ENCODE results near the gene PKN3.

Gene PKN3

GRCh38 chr9:128716581-128717254 lies 14.4 kb downstream of the PKN3 start:
- no peak for DNase-seq (ENCODE audit: low read depth)

DNA sequence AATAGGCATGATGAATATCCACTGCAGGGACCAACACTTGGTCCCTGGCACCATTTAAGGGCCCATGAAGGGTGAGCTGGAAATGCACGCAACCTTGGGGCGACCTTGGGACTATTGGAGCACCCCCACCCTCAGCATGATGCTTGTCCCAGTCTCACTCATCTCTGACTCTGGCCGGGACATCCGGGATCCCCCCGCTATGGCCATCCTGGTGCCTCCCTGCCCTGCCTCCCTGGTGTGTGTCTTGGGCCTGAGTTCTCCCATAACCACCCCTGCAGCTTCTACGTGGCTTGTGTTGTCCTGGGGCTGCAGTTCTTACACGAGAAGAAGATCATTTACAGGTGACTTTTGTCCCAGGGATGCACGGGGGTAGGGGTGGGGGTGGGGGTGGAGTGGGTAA lies 15.7 kb downstream of the PKN3 start:
- DNase-seq (ENCODE audit: low read depth), result no peak

DNA sequence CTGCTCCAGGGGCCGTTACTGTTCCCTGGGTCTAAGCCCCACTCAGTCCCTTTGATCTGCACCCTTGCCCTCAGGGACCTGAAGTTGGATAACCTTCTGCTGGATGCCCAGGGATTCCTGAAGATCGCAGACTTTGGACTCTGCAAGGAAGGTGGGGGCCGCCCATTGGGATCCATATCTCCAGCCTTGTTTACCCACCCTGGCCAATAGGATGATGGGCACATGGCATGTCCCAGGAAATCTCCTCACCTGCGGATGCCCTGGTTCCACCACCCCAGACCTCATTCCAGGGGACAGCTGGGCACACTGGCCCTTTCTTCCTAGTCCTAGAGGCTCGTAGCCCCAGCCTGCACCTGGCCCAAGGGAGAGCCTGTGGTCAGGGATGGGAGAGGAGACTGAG lies 16.2 kb downstream of the PKN3 start:
- no peak for DNase-seq (ENCODE audit: low read depth)

DNA sequence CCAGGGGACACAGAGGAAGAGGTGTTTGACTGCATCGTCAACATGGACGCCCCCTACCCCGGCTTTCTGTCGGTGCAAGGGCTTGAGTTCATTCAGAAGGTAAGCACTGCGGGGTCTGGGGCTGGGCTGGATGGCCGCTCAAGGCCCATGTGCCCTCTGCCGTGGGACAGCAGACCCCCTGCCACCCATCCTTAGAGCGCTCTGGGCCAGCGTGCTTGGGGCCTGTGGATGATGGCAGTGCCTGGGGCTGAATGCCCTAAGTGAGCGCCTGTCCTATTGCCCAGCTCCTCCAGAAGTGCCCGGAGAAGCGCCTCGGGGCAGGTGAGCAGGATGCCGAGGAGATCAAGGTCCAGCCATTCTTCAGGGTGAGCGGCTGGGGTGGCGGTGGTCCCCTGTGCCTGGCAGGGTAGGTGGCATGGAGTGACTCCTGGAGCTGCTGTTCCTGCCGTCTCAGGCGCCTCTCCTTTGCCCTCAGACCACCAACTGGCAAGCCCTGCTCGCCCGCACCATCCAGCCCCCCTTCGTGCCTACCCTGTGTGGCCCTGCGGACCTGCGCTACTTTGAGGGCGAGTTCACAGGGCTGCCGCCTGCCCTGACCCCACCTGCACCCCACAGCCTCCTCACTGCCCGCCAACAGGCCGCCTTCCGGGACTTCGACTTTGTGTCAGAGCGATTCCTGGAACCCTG lies 17.8 kb downstream of the PKN3 start:
- no peak for DNase-seq (ENCODE audit: low read depth)

DNA sequence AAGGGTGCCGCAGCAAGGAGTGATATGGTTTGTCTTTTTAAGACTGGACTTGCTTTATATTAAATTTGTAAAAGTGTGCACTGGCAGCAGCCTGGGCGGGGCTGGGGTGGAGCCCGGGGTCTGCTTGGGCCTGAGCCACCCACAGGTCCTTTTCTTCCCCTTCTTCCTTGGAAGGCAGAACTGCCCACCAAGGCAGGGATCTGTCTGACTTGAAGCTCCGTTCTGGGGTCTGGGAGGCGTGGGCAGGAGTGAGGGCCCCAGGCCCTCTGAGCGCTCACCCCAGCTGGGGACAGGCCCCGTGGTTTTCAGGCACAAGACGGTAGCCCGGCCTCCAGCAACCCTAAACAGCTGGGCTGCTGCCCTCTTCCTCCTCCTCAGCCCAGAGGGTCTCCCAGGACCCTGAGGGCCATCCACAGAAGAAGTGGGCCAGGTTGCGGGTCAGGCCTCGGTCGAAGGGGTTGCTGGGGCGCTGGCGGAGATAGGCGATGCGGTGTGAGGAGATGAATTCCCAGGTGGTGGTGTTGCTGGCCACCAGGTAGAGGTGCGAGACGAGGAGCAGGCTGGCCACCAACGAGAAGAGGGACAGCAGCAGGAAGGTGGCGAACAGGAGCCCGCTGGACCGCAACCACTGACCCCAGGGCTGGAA lies 18.7 kb downstream of the PKN3 start:
- no peak for DNase-seq (ENCODE audit: low read depth)

DNA sequence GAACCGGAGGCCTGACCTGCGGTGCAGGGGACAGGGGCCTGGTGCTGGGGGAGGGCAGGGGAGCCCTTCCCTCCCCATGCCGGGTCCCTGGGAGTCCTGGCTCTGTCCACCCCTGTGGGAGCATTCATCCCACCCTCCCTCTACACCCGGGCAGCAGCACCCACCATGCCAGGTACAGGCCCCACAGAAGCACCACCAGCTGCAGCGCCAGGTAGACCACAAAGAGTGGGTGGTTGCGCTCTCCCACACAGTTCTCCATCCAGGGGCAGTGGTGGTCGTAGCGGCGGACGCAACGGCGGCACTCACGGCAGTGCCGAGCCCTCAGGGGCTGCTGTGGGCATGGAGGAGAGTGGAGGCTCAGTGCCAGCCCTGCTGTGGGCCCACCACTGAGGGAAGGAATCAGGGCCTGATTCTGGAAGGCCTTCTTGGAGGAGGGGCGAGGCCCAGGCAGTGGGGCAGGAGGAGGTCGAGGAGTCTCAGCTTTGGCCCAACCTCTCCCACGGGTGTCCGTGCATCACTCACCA lies 19.2 kb downstream of the PKN3 start:
- DNase-seq (ENCODE audit: low read depth), result no peak

GRCh38 chr9:128722380-128723351 lies 20.4 kb downstream of the PKN3 start:
- DNase-seq (ENCODE audit: low read depth), result no peak

DNA sequence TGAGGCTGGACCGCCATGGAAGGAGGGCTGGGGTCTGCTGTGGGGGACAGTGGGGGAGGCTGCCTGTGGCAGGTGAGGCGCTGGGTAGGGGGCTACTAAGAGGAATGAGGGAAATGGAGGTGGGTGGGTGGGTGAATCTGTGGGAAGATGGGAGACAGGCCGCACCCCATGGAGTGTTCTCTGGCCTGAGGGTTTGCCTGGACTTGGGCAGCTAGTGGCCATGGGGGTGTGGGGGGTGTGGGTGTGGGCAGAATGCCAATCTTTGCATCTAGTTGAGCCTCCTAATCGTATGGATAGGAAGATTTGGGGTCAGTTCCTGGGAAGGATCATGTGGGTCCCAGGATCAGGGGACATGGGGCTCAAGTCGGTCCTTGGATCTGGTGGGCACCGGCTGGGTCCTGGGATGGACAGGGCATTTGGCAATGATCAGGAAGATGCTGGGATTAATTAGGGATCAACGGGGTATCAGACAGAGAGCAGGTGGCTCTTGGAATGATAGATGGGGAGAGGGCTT lies 21.1 kb downstream of the PKN3 start:
- no peak for DNase-seq (ENCODE audit: low read depth)

- DNase-seq (ENCODE audit: low read depth), result peak; percentile 97
These were observed 21.8 kb downstream of the PKN3 start, which contains the start of gene ZDHHC12 for GRCh38 chr9:128723866-128724743. Gene ZDHHC12, minus strand, starts transcription at chr9:128724127. Its CDS starts 34 bp downstream, at chr9:128724093.

DNA sequence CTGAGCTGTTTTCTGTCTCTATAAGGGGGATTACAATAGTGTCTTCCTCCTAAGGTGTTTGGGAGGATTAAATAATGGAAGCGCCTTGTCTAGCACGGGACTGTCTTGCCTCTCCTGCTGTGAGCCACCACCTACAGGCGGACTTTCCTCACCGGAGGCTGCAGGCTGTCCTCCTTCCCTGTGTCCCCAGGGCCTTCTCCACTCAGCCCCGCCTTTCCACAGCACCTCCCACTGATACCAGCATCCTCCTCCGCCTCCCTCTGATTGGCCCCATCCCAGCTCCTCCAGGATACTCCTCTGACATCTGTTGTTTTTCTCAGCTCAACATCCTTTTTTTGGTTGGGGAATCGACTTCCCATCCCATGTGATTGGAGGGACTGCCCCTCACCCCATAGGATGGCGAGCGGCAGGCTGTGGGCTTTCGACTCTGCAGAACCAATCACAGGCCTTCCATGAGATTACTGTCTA lies 22.5 kb downstream of the PKN3 start:
- no peak for DNase-seq (ENCODE audit: low read depth)

GRCh38 chr9:128727640-128728248 lies 25.4 kb downstream of the PKN3 start:
- DNase-seq (ENCODE audit: low read depth), result no peak

DNA sequence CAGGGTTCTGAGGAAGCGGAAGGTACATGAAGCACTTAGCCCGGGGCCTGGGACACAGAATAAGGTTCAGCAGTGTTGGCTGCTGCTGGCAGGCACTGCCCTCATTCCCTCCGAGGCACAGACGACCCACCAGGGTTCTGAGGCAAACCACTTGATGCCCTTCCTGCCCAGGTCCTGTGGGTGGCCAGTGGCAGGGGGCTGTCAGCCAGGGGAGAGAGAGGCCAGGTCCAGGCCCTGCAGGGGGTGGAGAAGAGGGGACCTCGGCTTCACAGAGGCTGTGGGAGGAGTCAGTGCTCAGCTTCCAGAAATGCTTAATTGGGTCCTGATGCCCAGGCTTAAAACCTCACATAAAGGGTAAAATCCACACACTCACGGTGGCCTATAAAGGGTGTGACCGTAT lies 26.0 kb downstream of the PKN3 start:
- DNase-seq (ENCODE audit: low read depth), result no peak

DNA sequence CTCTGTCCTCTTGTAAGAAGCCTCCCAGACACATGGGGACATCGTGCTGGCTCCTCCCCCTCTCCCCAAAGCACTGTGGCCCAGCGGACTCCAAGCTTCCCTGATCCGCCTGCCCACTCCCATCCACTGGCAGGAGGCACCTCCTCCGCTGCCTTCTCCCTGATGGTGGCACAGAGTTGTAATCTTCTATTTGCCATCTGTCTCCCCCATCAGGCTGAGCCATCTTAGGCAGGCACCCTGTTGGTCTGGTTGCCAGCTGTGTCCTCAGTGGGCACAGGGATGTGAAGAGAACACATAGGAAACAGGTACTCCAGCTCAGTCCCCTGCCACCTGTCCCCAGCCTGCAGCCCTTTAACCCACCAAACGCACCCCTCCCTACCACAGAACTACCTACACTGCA lies 27.0 kb downstream of the PKN3 start:
- no peak for DNase-seq (ENCODE audit: low read depth)

DNA sequence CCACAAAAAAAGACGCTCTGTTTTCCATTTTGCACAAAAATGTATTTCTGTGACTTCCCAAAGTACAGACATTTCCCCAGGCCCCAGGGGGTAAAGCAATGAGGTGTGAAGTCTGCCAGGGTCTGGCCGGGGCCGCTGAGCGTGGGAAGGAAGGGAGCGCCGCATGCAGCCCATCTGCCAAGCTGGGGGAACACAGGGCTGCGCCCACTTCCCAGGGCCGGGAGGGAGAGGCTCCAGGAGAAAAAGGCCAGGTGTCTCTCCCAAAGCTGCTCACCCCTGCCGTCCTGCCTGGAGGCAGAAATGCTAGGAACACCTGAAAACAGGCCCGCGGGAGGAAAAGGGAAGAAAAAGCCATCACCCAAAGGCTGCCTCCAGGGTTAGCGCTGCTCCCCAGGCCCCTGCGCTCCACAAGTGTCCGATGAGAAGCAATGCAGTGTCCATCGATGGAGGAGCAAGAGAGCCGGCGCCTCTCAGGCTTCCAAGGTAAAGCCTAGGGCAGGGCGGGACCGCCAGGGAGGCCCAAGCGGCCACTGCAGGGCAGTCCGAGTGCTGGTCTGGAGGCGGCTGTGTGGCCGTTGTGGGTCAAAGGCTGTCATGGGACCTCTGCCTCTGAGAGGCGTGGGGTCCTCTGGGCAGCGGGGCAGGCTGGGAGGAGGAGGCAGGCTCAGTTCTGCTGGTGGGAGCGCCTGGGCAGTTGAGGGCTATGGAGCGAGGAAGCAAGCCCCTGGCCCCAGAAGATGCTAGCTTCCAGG lies 27.6 kb downstream of the PKN3 start:
- no peak for DNase-seq (ENCODE audit: low read depth)

GRCh38 chr9:128731093-128731492 lies 28.8 kb downstream of the PKN3 start:
- DNase-seq (ENCODE audit: low read depth), result no peak

DNA sequence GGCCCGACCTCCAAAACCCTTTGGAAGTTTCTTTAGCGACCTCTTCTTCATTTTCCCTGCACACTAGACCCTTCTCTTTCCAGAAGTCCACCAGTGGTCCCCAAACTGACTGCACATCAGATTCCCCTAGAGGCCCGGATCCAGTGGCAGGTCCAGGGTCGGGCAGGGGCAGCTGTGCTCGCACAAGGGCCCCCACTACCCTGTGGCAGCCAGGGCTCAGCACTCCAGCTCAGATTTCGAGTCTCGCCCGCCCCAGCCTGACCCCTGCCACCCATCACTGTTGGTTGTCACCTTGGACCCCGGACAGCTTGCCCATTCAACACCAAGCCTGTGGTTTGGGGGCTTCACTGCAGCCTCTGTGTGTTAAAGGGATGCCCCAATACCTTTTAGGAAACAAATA lies 29.4 kb downstream of the PKN3 start:
- DNase-seq (ENCODE audit: low read depth), result no peak

DNA sequence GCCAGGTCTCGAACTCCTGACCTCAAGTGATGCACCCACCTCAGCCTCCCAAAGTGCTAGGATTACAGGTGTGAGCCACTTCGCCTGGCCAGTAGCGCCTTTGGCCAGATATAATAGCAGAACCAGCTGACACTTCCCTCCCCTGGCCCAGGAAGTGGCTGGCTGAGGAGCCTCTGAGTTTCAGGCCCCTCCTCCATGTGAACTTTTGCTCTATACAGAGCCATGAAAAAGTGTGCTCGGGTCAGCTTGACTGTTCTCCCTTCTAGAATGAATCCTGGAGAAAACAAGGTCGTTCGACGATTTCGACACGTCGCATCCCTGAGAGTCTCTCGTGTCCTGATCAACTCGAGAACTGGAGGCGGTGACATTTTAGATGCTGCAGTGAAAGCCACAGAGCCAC lies 30.3 kb downstream of the PKN3 start:
- no peak for DNase-seq (ENCODE audit: low read depth)

DNA sequence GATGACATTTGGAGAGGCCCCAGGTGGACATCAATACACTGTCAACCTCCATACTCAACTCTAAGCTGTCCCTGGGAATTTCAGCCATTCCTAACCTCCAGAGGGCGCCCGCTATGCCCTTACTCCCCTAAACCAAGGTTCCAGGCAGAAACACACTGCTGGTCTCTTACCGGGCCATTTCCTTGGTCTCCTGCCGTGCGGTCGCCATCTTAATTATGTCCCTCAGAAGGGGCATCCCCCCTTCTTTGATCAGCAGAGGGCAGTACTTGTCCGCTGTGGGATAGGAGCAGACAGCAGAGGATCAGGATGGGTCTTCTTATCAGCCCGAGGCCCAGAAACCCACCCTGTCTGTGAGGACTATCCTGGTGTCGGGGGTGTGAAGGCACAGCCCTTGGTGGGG lies 31.0 kb downstream of the PKN3 start:
- no peak for DNase-seq (ENCODE audit: low read depth)

DNA sequence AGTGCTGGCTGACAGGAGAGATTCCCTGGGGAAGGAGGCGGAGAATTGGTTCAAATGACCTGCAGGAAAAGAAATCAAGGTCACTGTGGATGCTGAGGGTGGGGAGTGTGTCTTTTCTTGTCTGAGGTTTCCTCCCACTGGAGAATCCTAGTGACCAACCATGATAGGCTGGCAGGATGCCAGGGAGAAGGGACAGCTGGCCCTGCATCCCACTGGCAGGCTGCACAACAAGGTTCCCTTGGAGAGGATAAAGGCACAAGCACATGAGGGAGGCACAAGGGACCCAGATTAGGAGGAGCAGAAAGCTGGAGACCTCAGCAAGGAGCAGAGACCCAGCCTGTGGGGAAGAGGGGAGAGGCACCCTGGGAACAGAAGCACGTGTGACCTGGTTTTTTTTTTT lies 33.1 kb downstream of the PKN3 start:
- DNase-seq (ENCODE audit: low read depth), result no peak
